HCT116 (cell line): Measurements from ENCODE around the gene ANKRD13D. TPM values are rescaled to one million over a fixed set of nuclear protein-coding genes. Genes with fewer than 3 reads are reported as not detected.

ENCODE experiments used
- ATAC-seq: fragments of 200-7000 bp; cut with Tn5 transposase; 2 replicates; pipeline ENCODE4 v1.9.1; 2020; ENCODE audit warnings: mild to moderate bottlenecking, moderate library complexity
- BruUV-seq: library from RNA; stranded (reverse); fragments of 400-500 nt; replicated peaks from 2 replicates; lab custom pipeline; 2021; lab: Mats Ljungman, UMichigan
- CTCF ChIA-PET: fragments of 300-600 bp; sonication (Branson Sonifier 250); formaldehyde crosslinking; loops from one replicate; lab custom pipeline; 2021; ENCODE audit warnings: antibody characterized with exemption; lab: Charles Lee
- POLR2A ChIA-PET: fragments of 300-600, 350-600 bp; sonication (Branson Sonifier 250); formaldehyde crosslinking; loops from one replicate; lab custom pipeline; 2021; ENCODE audit warnings: antibody characterized with exemption; lab: Charles Lee
- RAD21 ChIA-PET, 2 experiments: fragments of 300-600 bp; sonication (Branson Sonifier 250); formaldehyde crosslinking; loops; one replicate each; lab custom pipeline; 2023; ENCODE audit warnings: low total read pairs in 2 of 2; ENCODE audit not compliant: uncharacterized antibody in 2 of 2, unreplicated experiment in 2 of 2, low non-redundant PET in 1 of 2; lab: Charles Lee
- DNase-seq: peaks from one replicate; pipeline ENCODE4 v3.0.0-alpha.2; 2010; ENCODE audit warnings: low read depth, low spot score
- H2AFZ ChIP-seq: fragments of 200-600 bp; shearing (Covaris generic), sonication (generic); 2 replicates; pipeline ENCODE4 v1.6.1; 2017; ENCODE audit warnings: low read depth, mixed run types, mixed read lengths, antibody characterized with exemption, low read length; ENCODE audit not compliant: poor library complexity, severe bottlenecking
- H3K27ac ChIP-seq: 2 replicates; pipeline ENCODE4 v1.5.1; 2012; ENCODE audit warnings: low read depth, low read length
- H3K27me3 ChIP-seq: fragments of 200-600 bp; sonication (generic); 2 replicates; pipeline ENCODE4 v1.6.1; 2016; ENCODE audit warnings: mixed run types, low read length, mixed read lengths; ENCODE audit not compliant: insufficient read depth
- H3K36me3 ChIP-seq, 2 experiments: fragments of 200-500 bp in 1 of 2; fragments of 200-600 bp in 1 of 2; sonication (Bioruptor generic) in 1 of 2; sonication (generic) in 1 of 2; 2 replicates each; pipeline versions ENCODE4 v1.5.1 to v1.6.1; 2014 to 2016; ENCODE audit warnings: low read length in 2 of 2, inconsistent platforms in 1 of 2, mixed read lengths in 1 of 2, mixed run types in 1 of 2; ENCODE audit not compliant: insufficient read depth in 2 of 2, control insufficient read depth in 1 of 2
- H3K4me1 ChIP-seq, 2 experiments: fragments of 200-600 bp in 1 of 2; sonication (generic) in 1 of 2; 2 replicates each; pipeline versions ENCODE4 v1.5.1 to v1.6.1; 2012 to 2017; ENCODE audit warnings: low read length in 2 of 2, inconsistent platforms in 1 of 2, mild to moderate bottlenecking in 1 of 2, mixed read lengths in 1 of 2, mixed run types in 1 of 2, moderate library complexity in 1 of 2; ENCODE audit not compliant: insufficient read depth in 2 of 2, control insufficient read depth in 1 of 2
- H3K4me2 ChIP-seq: fragments of 200-600 bp; sonication (generic); 2 replicates; pipeline ENCODE4 v1.6.1; 2017; ENCODE audit warnings: mixed run types, low read length, mixed read lengths
- H3K4me3 ChIP-seq, 2 experiments: fragments of 200-600 bp in 1 of 2; sonication (generic) in 1 of 2; replicated peaks in 1 of 2; 2 replicates each; pipeline ENCODE4 v1.5.1; 2011 to 2016; ENCODE audit warnings: low read length in 2 of 2, control low read depth in 1 of 2, low read depth in 1 of 2, mild to moderate bottlenecking in 1 of 2, mixed read lengths in 1 of 2, mixed run types in 1 of 2
- H3K79me2 ChIP-seq: fragments of 200-600 bp; sonication (generic); 2 replicates; pipeline ENCODE4 v1.6.1; 2017; ENCODE audit warnings: mild to moderate bottlenecking, mixed run types, low read length, moderate library complexity, mixed read lengths; ENCODE audit not compliant: insufficient read depth
- H3K9ac ChIP-seq: fragments of 200-600 bp; sonication (generic); 2 replicates; pipeline ENCODE4 v1.6.1; 2016; ENCODE audit warnings: low read length, mixed read lengths
- H3K9me2 ChIP-seq: fragments of 200-600 bp; sonication (generic), shearing (Covaris generic); 2 replicates; pipeline ENCODE4 v1.6.1; 2017; ENCODE audit warnings: mixed run types, mild to moderate bottlenecking, moderate library complexity; ENCODE audit not compliant: insufficient read depth
- H3K9me3 ChIP-seq, 2 experiments: fragments of 200-500 bp in 1 of 2; fragments of 200-600 bp in 1 of 2; sonication (Bioruptor generic) in 1 of 2; sonication (generic) in 1 of 2; 2 replicates each; pipeline ENCODE4 v1.6.1; 2014 to 2017; ENCODE audit warnings: low read length in 2 of 2, mixed read lengths in 2 of 2, inconsistent platforms in 1 of 2, low read depth in 1 of 2, mild to moderate bottlenecking in 1 of 2, mixed run types in 1 of 2, moderate library complexity in 1 of 2; ENCODE audit not compliant: control insufficient read depth in 1 of 2, insufficient read depth in 1 of 2
- H4K20me1 ChIP-seq: fragments of 200-600 bp; sonication (generic), shearing (Covaris generic); 2 replicates; pipeline ENCODE4 v1.6.1; 2017; ENCODE audit warnings: mixed run types, mild to moderate bottlenecking, moderate library complexity; ENCODE audit not compliant: insufficient read depth
- EGR1 ChIP-seq: IDR thresholded peaks from 2 replicates; pipeline ENCODE4 v1.6.1; 2012; ENCODE audit warnings: low read depth
- POLR2AphosphoS5 ChIP-seq: IDR thresholded peaks from 2 replicates; pipeline ENCODE4 v1.6.1; 2011; ENCODE audit warnings: mild to moderate bottlenecking, low read depth, low read length, moderate library complexity
- RAD21 ChIP-seq: IDR thresholded peaks from 2 replicates; pipeline ENCODE4 v1.6.1; 2012; ENCODE audit warnings: low read depth, mild to moderate bottlenecking
- SP1 ChIP-seq: IDR thresholded peaks from 2 replicates; pipeline ENCODE4 v1.6.1; 2012; ENCODE audit warnings: low read depth
- intact Hi-C: fragments of 100-400 bp; cut with micrococcal nuclease; formaldehyde crosslinking; loops from 2 replicates; pipeline ENCODE4 v1.10.0; 2022
- total RNA-seq: library from RNA; stranded (reverse); gene quantifications from one replicate; pipeline ENCODE4 v1.2.1, GENCODE V29; 2021; ENCODE audit not compliant: unreplicated experiment
- TF ChIP-seq, protein P1 (sequence below), 3 experiments: fragments of 200-600 bp in 1 of 3; sonication (generic) in 1 of 3; IDR thresholded peaks in 2 of 3; conservative IDR thresholded peaks in 1 of 3; 2 replicates each; pipeline ENCODE4 v1.5.1; 2012 to 2017; ENCODE audit warnings: low read depth in 2 of 3, low read length in 2 of 3, antibody characterized with exemption in 1 of 3, borderline replicate concordance in 1 of 3, control low read depth in 1 of 3, mild to moderate bottlenecking in 1 of 3, mixed read lengths in 1 of 3, mixed run types in 1 of 3, moderate library complexity in 1 of 3; ENCODE audit not compliant: insufficient read depth in 1 of 3
- TF ChIP-seq, protein P2 (sequence below): IDR thresholded peaks from 2 replicates; pipeline ENCODE4 v1.6.1; 2011; ENCODE audit warnings: mild to moderate bottlenecking, low read length, moderate library complexity; ENCODE audit not compliant: insufficient replicate concordance; ENCODE audit errors: extremely low read depth
- TF ChIP-seq, protein P3 (sequence below): IDR thresholded peaks from 2 replicates; pipeline ENCODE4 v1.6.1; 2012

Gene ANKRD13D
- total RNA-seq, 1 experiment from 2014 or later, result 61.1 TPM

DNA sequence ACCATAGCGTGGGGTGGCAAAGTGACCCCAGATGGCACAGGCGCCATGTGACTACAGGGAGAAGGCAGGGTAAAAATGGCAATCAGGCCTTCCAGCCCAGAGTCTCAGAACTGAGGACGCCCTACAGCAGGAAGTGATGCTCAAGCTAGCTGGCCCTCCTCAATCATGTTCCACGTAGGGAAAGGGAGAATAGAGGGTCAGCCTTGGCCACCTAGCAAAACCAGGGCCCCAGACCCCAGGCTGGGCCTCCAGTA is 978 bp upstream of the ANKRD13D start:
- ATAC-seq (peak; percentile 7), DNase-seq (no peak)
- CTCF ChIA-PET, result interaction anchor here (1.2 to 1.6 kb wide), 4 partner anchors 15 to 63 kb away, joined by 4 to 5 read pairs (median 5); partner anchors contain the start of gene SSH3
- TF ChIP-seq RAD21 (no peak), POLR2AphosphoS5 (no peak), SP1 (no peak), EGR1 (no peak)
- TF ChIP-seq, protein P1, sequence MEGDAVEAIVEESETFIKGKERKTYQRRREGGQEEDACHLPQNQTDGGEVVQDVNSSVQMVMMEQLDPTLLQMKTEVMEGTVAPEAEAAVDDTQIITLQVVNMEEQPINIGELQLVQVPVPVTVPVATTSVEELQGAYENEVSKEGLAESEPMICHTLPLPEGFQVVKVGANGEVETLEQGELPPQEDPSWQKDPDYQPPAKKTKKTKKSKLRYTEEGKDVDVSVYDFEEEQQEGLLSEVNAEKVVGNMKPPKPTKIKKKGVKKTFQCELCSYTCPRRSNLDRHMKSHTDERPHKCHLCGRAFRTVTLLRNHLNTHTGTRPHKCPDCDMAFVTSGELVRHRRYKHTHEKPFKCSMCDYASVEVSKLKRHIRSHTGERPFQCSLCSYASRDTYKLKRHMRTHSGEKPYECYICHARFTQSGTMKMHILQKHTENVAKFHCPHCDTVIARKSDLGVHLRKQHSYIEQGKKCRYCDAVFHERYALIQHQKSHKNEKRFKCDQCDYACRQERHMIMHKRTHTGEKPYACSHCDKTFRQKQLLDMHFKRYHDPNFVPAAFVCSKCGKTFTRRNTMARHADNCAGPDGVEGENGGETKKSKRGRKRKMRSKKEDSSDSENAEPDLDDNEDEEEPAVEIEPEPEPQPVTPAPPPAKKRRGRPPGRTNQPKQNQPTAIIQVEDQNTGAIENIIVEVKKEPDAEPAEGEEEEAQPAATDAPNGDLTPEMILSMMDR (IDR thresholded peaks at IDR 0.05 in 2 of 3, conservative IDR thresholded peaks at IDR 0.05 in 1 of 3; ENCODE audit: borderline replicate concordance in 1 of 3, insufficient read depth in 1 of 3, low read depth in 2 of 3, low read length in 2 of 3), result no peak
- TF ChIP-seq, protein P2, sequence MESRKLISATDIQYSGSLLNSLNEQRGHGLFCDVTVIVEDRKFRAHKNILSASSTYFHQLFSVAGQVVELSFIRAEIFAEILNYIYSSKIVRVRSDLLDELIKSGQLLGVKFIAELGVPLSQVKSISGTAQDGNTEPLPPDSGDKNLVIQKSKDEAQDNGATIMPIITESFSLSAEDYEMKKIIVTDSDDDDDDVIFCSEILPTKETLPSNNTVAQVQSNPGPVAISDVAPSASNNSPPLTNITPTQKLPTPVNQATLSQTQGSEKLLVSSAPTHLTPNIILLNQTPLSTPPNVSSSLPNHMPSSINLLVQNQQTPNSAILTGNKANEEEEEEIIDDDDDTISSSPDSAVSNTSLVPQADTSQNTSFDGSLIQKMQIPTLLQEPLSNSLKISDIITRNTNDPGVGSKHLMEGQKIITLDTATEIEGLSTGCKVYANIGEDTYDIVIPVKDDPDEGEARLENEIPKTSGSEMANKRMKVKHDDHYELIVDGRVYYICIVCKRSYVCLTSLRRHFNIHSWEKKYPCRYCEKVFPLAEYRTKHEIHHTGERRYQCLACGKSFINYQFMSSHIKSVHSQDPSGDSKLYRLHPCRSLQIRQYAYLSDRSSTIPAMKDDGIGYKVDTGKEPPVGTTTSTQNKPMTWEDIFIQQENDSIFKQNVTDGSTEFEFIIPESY, result no peak
- TF ChIP-seq, protein P3, sequence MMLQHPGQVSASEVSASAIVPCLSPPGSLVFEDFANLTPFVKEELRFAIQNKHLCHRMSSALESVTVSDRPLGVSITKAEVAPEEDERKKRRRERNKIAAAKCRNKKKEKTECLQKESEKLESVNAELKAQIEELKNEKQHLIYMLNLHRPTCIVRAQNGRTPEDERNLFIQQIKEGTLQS, result no peak
- no peak overlapping the region for H2AFZ ChIP-seq
- peak overlapping the region; percentile 98 for H3K4me2 ChIP-seq
- H3K27ac ChIP-seq, result peak overlapping the region; percentile 100
- peak overlapping the region; percentile 74 to 91 for H3K4me3 ChIP-seq
- POLR2A ChIA-PET, result interaction anchor here (2.1 kb wide), 1 partner anchor 15 kb away, joined by 11 read pairs; the partner anchor contains the start of gene SSH3
- H3K27me3 ChIP-seq, result no peaks in the 10 kb centered on the region
- peaks cover 25% of the 10 kb centered on the region; the same call in 1 of the 2 replicates for H3K79me2 ChIP-seq
- no peaks in the 10 kb centered on the region for H3K9me3 ChIP-seq
- RAD21 ChIA-PET, result no interaction called here
- peaks cover 13 to 29% of the 10 kb centered on the region in 2 experiments for H3K4me1 ChIP-seq
- no TSS peak for BruUV-seq
- H3K36me3 ChIP-seq, result peaks cover 15 to 39% of the 10 kb centered on the region in 2 experiments
- no peaks in the 10 kb centered on the region for H3K9me2 ChIP-seq
- H3K9ac ChIP-seq, result peak overlapping the region; percentile 93
- no peaks in the 10 kb centered on the region for H4K20me1 ChIP-seq
- intact Hi-C loops, result no loop called here
